CD4-positive, alpha-beta memory T cell (primary cell): ENCODE data around the gene WDR45B. TPM values are rescaled to one million over a fixed set of nuclear protein-coding genes. Genes with fewer than 3 reads are reported as not detected.

Experiments used
- CTCF ChIA-PET: fragments of 350-600 bp; sonication (Branson Sonifier 250); formaldehyde crosslinking; loops from one replicate; lab custom pipeline; 2021; ENCODE audit warnings: inconsistent platforms; ENCODE audit not compliant: partially characterized antibody; lab: Charles Lee
- POLR2A ChIA-PET: fragments of 350-600 bp; sonication (Branson Sonifier 250); formaldehyde crosslinking; loops from one replicate; lab custom pipeline; 2021; ENCODE audit not compliant: partially characterized antibody; lab: Charles Lee
- DNase-seq, 5 donors: peaks; one replicate each; pipeline versions ENCODE4 v3.0.0 to v3.0.0-alpha.2; 2020 to 2022; ENCODE audit warnings: mixed read lengths in 1 of 5
- H3K27ac ChIP-seq: one replicate; pipeline ENCODE4 v1.7.0; 2013; ENCODE audit warnings: low read depth, low read length
- H3K27me3 ChIP-seq: 2 replicates; pipeline ENCODE4 v1.7.0; 2013; ENCODE audit warnings: mild to moderate bottlenecking, low read length, moderate library complexity; ENCODE audit not compliant: insufficient read depth
- H3K36me3 ChIP-seq: 2 replicates; pipeline ENCODE4 v1.7.0; 2013; ENCODE audit warnings: mild to moderate bottlenecking, low read length, moderate library complexity; ENCODE audit not compliant: insufficient read depth
- H3K4me1 ChIP-seq: 2 replicates; pipeline ENCODE4 v1.7.0; 2013; ENCODE audit warnings: mild to moderate bottlenecking, low read length, moderate library complexity; ENCODE audit not compliant: insufficient read depth
- H3K4me3 ChIP-seq, 2 donors: one replicate each; pipeline ENCODE4 v1.7.0; 2013; ENCODE audit warnings: low read length in 2 of 2, mild to moderate bottlenecking in 1 of 2
- H3K9me3 ChIP-seq, 2 donors: one replicate each; pipeline ENCODE4 v1.7.0; 2013; ENCODE audit warnings: low read length in 2 of 2, control low read depth in 1 of 2; ENCODE audit not compliant: control insufficient read depth in 1 of 2
- H3K27ac Mint-ChIP-seq, 7 donors: one replicate each; pipeline ENCODE4 v1.8.0; 2020 to 2021; ENCODE audit warnings: mixed read lengths in 7 of 7, mild to moderate bottlenecking in 6 of 7, inconsistent platforms in 3 of 7, moderate library complexity in 3 of 7
- H3K27me3 Mint-ChIP-seq, 2 donors: one replicate each; pipeline ENCODE4 v1.8.0; 2020 to 2021; ENCODE audit warnings: mixed read lengths in 2 of 2
- H3K36me3 Mint-ChIP-seq, 2 donors: one replicate each; pipeline ENCODE4 v1.8.0; 2020 to 2021; ENCODE audit warnings: mixed read lengths in 2 of 2, inconsistent platforms in 1 of 2, mild to moderate bottlenecking in 1 of 2
- H3K4me1 Mint-ChIP-seq, 4 donors: one replicate each; pipeline ENCODE4 v1.8.0; 2020 to 2021; ENCODE audit warnings: mixed read lengths in 4 of 4, mild to moderate bottlenecking in 1 of 4
- H3K4me3 Mint-ChIP-seq, 8 donors: one replicate each; pipeline ENCODE4 v1.8.0; 2020 to 2021; ENCODE audit warnings: mixed read lengths in 8 of 8, mild to moderate bottlenecking in 7 of 8, moderate library complexity in 6 of 8, inconsistent platforms in 3 of 8
- H3K9me3 Mint-ChIP-seq, 8 donors: one replicate each; pipeline ENCODE4 v1.8.0; 2020 to 2021; ENCODE audit warnings: mixed read lengths in 8 of 8, mild to moderate bottlenecking in 5 of 8, inconsistent platforms in 3 of 8, moderate library complexity in 1 of 8
- intact Hi-C: fragments of 100-400 bp; cut with micrococcal nuclease; formaldehyde crosslinking; loops from one replicate; pipeline ENCODE4 v1.15.1; 2023
- microRNA-seq: library from miRNA; unstranded; fragments of <30 nt; microRNA quantifications from one replicate; pipeline ENCODE4 v1.2.0, GENCODE V29; 2021; ENCODE audit warnings: borderline replicate concordance, borderline number of aligned reads, borderline microRNAs expressed, mixed read lengths
- polyA plus RNA-seq, 2 donors: library from polyadenylated mRNA; unstranded; fragments of 300-500 nt; fragmentation: Illumina TruSeq; gene quantifications; one replicate each; pipeline ENCODE4 v1.2.3, GENCODE V29; 2021
- total RNA-seq, 2 experiments: library from RNA; stranded (reverse); gene quantifications; one replicate each; pipeline ENCODE4 v1.2.3, GENCODE V29; 2021

The WDR45B gene
- total and polyA plus RNA-seq, 4 experiments from 2014 or later, result 35.1 to 66.7 (median 57.3) TPM

- Histone ChIP-seq H3K9me3 (no peaks in the 10 kb centered on the region), H3K27ac (no peak overlapping the region), H3K4me1 (no peaks in the 10 kb centered on the region), H3K36me3 (peaks cover 54% of the 10 kb centered on the region), H3K27me3 (no peaks in the 10 kb centered on the region), H3K4me3 (no peak overlapping the region)
- no peaks in the 10 kb centered on the region for H3K27me3 Mint-ChIP-seq
- intact Hi-C loops, result no loop called here
- no peak for DNase-seq
- no peak overlapping the region for H3K4me3 Mint-ChIP-seq
- peaks cover 27 to 59% of the 10 kb centered on the region in 2 donors for H3K36me3 Mint-ChIP-seq
- H3K9me3 Mint-ChIP-seq, result no peaks in the 10 kb centered on the region
- POLR2A ChIA-PET, result no interaction called here
- CTCF ChIA-PET, result interaction anchor here (0.8 to 1.3 kb wide), 2 partner anchors 15 to 18 kb away, joined by 3 to 5 read pairs; no protein-coding TSS in a partner anchor
- peaks cover 0 to 3% (median 0%) of the 10 kb centered on the region in 4 donors for H3K4me1 Mint-ChIP-seq
- no peak overlapping the region for H3K27ac Mint-ChIP-seq
Observed at GRCh38 chr17:82568997-82569393, 79.2 kb downstream of the WDR45B start.

- Histone ChIP-seq H3K27me3 (no peaks in the 10 kb centered on the region), H3K36me3 (peaks cover 47% of the 10 kb centered on the region), H3K4me3 (no peak overlapping the region), H3K27ac (no peak overlapping the region), H3K4me1 (no peaks in the 10 kb centered on the region), H3K9me3 (no peaks in the 10 kb centered on the region)
- Mint-ChIP-seq H3K27ac (no peak overlapping the region), H3K4me3 (no peak overlapping the region), H3K4me1 (peaks cover 0 to 10% (median 1%) of the 10 kb centered on the region in 4 donors), H3K36me3 (peaks cover 18 to 52% of the 10 kb centered on the region in 2 donors), H3K9me3 (no peaks in the 10 kb centered on the region), H3K27me3 (no peaks in the 10 kb centered on the region)
- ChIA-PET CTCF (no interaction called here), POLR2A (no interaction called here)
- intact Hi-C loops, result no loop called here
- DNase-seq, result no peak
Observed at GRCh38 chr17:82567286-82567685, 81.0 kb downstream of the WDR45B start.

DNA sequence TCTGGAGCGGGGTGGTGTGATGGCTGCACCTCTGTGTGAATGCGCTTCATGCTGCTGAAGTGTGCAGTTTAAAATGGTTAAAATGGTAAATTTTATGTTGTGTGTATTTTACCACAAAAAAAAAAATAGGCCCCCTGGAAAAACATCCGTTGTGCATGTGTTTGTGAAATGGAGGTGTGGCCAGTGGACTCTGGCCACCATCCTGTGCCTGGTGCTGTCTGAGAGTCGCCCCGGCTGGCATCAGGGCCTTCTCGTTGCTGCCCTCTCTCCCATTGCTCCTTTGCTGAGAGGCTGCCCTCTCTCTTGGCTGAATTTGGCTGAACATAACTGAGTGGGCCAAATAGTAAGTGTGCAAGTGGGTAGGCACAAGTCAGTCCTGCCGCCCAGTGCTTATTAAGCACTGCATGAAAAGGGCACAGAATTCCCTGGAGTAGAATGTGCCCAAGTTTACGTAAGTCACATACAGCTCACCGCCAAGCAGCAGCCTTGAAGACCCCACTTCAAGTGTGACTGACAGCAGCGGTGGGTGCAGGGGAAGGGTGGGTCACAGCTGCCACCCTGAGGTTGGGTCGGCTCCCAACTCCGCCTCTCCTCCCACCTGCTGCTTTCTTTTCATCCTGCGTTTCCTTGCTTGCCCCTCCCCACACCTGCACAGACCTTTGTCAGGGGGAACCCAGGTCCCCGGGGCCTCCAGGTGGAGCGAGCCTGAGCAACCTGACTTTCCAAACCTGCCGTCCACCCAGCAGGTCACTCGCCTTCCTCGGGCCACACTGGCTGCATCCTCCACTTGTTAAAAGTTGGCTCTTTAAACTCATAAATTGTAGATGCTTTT lies 81.9 kb downstream of the WDR45B start:
- POLR2A ChIA-PET, result no interaction called here
- H3K27me3 Mint-ChIP-seq, result no peaks in the 10 kb centered on the region
- DNase-seq, result no peak
- Histone ChIP-seq H3K4me3 (no peak overlapping the region), H3K27me3 (no peaks in the 10 kb centered on the region), H3K4me1 (peaks cover under 1% of the 10 kb centered on the region), H3K9me3 (no peaks in the 10 kb centered on the region), H3K27ac (no peak overlapping the region), H3K36me3 (peaks cover 39% of the 10 kb centered on the region)
- CTCF ChIA-PET, result no interaction called here
- H3K9me3 Mint-ChIP-seq, result no peaks in the 10 kb centered on the region
- intact Hi-C loops, result no loop called here
- peaks cover 2 to 19% (median 3%) of the 10 kb centered on the region in 4 donors for H3K4me1 Mint-ChIP-seq
- peaks cover 10 to 46% of the 10 kb centered on the region in 2 donors for H3K36me3 Mint-ChIP-seq
- H3K4me3 Mint-ChIP-seq, result no peak overlapping the region
- peak overlapping the region in 1 of 7 donors; percentile 56 for H3K27ac Mint-ChIP-seq

DNA sequence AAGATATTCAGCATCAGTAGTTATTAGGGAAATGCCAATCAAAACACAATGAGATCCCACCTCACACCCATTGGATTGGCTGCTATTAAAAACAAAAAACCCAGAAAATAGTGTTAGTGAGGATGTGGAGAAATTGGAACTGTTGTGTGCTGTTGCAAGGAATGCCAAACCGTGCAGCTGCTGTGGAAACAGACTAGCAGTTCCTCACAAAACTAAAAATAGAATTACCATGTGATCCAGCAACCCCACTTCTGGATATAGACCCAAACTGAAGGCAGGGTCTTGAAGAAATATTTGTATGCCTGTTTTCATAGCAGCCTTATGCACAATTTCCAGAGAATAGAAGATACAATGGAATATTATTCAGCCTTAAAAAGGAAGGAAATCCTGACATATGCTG lies 82.7 kb downstream of the WDR45B start:
- ChIA-PET CTCF (no interaction called here), POLR2A (no interaction called here)
- intact Hi-C loops, result no loop called here
- Mint-ChIP-seq H3K27ac (no peak overlapping the region), H3K4me3 (no peak overlapping the region), H3K27me3 (no peaks in the 10 kb centered on the region), H3K4me1 (peaks cover 7 to 27% (median 8%) of the 10 kb centered on the region in 4 donors), H3K36me3 (peaks cover 9 to 47% of the 10 kb centered on the region in 2 donors), H3K9me3 (no peaks in the 10 kb centered on the region)
- Histone ChIP-seq H3K27ac (no peak overlapping the region), H3K9me3 (no peaks in the 10 kb centered on the region), H3K27me3 (no peaks in the 10 kb centered on the region), H3K36me3 (peaks cover 35% of the 10 kb centered on the region), H3K4me3 (no peak overlapping the region), H3K4me1 (peaks cover 8% of the 10 kb centered on the region)
- no peak for DNase-seq

Small RNA genes lying within 50 kb of the gene (microRNA-seq; reads per million reads assigned to microRNA genes)
- not detected for gene MIR4525

Other genes starting within 250 kb of the WDR45B start
- gene HEXD, start 230.1 kb downstream of the WDR45B start, total RNA-seq, result 100 to 1,000 TPM; 105 to 113 TPM
- gene HEXD, start 230.1 kb downstream of the WDR45B start, polyA plus RNA-seq, result 10 to 100 TPM; 12.6 to 15.1 TPM
- gene OGFOD3, start 229.9 kb downstream of the WDR45B start, total RNA-seq, result 10 to 100 TPM; 28.8 to 30.3 TPM
- gene OGFOD3, start 229.9 kb downstream of the WDR45B start, polyA plus RNA-seq, result 10 to 100 TPM; 23.4 to 36.1 TPM
- 100 to 1,000 TPM; 236 to 249 TPM for gene CYBC1, start 197.7 kb downstream of the WDR45B start, total RNA-seq
- 100 to 1,000 TPM; 166 to 237 TPM for gene CYBC1, start 197.7 kb downstream of the WDR45B start, polyA plus RNA-seq
- 10 to 100 TPM; 80.8 to 82.9 TPM for gene NARF, start 189.7 kb downstream of the WDR45B start, total RNA-seq
- 100 to 1,000 TPM in 1 of 2 donors, 10 to 100 TPM in 1; 94.2 to 146 TPM for gene NARF, start 189.7 kb downstream of the WDR45B start, polyA plus RNA-seq
- 10 to 100 TPM; 51.5 to 57.5 TPM for gene FOXK2, start 128.7 kb downstream of the WDR45B start, total RNA-seq
- gene FOXK2, start 128.7 kb downstream of the WDR45B start, polyA plus RNA-seq, result 1 to 10 TPM; 1.3 to 6.8 TPM
- gene RAB40B, start 50.3 kb upstream of the WDR45B start, total RNA-seq, result 1 to 10 TPM; 5.1 to 5.8 TPM
- gene RAB40B, start 50.3 kb upstream of the WDR45B start, polyA plus RNA-seq, result 1 to 10 TPM; 2.6 to 4.0 TPM
- gene FN3KRP, start 68.3 kb upstream of the WDR45B start, total RNA-seq, result 10 to 100 TPM; 36.6 to 37.6 TPM
- gene FN3KRP, start 68.3 kb upstream of the WDR45B start, polyA plus RNA-seq, result 10 to 100 TPM; 24.6 to 65.2 TPM
- 1 to 10 TPM; 5.3 to 8.1 TPM for gene FN3K, start 87.2 kb upstream of the WDR45B start, total RNA-seq
- under 1 TPM; 0.26 to 0.77 TPM for gene FN3K, start 87.2 kb upstream of the WDR45B start, polyA plus RNA-seq
- 100 to 1,000 TPM; 257 to 263 TPM for gene TBCD, start 103.6 kb upstream of the WDR45B start, total RNA-seq
- gene TBCD, start 103.6 kb upstream of the WDR45B start, polyA plus RNA-seq, result 100 to 1,000 TPM; 102 to 126 TPM
- gene ZNF750, start 191.6 kb upstream of the WDR45B start, total RNA-seq, result not detected
- gene ZNF750, start 191.6 kb upstream of the WDR45B start, polyA plus RNA-seq, result not detected